ENCODE results near the gene PDE10A.

- TF ChIP-seq EZH2 (IDR thresholded peaks at IDR 0.05; ENCODE audit: borderline replicate concordance, low read depth, low read length, severe bottlenecking): no peak
- TF ChIP-seq, protein P1, sequence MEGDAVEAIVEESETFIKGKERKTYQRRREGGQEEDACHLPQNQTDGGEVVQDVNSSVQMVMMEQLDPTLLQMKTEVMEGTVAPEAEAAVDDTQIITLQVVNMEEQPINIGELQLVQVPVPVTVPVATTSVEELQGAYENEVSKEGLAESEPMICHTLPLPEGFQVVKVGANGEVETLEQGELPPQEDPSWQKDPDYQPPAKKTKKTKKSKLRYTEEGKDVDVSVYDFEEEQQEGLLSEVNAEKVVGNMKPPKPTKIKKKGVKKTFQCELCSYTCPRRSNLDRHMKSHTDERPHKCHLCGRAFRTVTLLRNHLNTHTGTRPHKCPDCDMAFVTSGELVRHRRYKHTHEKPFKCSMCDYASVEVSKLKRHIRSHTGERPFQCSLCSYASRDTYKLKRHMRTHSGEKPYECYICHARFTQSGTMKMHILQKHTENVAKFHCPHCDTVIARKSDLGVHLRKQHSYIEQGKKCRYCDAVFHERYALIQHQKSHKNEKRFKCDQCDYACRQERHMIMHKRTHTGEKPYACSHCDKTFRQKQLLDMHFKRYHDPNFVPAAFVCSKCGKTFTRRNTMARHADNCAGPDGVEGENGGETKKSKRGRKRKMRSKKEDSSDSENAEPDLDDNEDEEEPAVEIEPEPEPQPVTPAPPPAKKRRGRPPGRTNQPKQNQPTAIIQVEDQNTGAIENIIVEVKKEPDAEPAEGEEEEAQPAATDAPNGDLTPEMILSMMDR (IDR thresholded peaks at IDR 0.05; ENCODE audit: borderline replicate concordance, extremely low read depth, low read length, poor library complexity, severe bottlenecking): no peak
Measured at GRCh38 chr6:165559632-165560031, 103.4 kb downstream of the PDE10A start.

Data from DND-41 (cell line).